Stimulated activated CD8-positive, alpha-beta memory T cell treated with anti-CD3 and anti-CD28 coated beads, Interleukin-15, amount 100 ng/mL, for 1 hour (primary cell): Measurements from ENCODE around the gene OR10AD1.
"Not testable (repeated sequence)": the region's sequence is repeated elsewhere in the genome, so short reads cannot be mapped to it uniquely, and the experiment has no call there.

ENCODE experiments used
- DNase-seq: peaks from one replicate; pipeline ENCODE4 v3.0.0-alpha.2; 2020; ENCODE audit warnings: low read depth

Gene OR10AD1, protein sequence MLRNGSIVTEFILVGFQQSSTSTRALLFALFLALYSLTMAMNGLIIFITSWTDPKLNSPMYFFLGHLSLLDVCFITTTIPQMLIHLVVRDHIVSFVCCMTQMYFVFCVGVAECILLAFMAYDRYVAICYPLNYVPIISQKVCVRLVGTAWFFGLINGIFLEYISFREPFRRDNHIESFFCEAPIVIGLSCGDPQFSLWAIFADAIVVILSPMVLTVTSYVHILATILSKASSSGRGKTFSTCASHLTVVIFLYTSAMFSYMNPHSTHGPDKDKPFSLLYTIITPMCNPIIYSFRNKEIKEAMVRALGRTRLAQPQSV

GRCh38 chr12:48203192-48203591, at the start of gene OR10AD1:
TSS of gene OR10AD1 (minus strand) at chr12:48203292. CDS start at chr12:48203292, 0 bp downstream.
- DNase-seq, result no peak

DNA sequence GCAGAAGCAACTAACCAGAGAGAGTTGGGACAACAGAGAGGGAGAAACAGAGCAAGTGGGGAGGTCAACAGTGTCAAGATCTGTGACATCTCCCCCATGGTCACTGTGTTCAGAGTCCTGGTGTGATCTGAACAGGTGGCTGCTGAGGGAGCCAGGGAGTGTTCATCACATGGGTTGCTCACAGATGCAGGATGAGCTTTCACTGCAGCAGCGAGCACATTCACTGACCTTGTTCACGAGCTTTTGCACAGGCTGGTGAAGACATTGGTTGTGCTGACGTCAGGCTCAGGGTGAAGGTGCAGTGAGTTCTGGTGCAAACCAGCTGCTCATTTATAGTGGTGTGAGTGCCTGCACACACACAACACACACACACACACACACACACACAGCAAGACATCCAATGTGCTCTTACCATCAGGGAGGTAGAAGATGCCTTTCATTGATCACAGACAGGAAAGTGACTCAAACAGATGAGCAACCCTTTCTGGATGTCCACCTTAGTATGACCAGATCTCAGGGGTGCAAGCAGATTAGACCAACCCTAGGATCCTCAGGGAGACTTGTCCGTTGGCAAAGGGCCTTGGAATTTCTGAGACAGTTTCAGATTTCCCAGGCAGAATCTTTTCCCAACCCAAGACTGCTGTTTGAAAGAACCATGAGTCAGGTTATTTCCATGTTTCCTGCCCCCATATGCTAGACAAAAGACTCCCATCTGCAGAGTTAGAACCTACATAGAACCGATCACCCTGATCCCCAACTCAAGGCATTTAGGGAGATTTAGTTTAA, 44.3 kb upstream of the OR10AD1 start:
- DNase-seq, result no peak

DNA sequence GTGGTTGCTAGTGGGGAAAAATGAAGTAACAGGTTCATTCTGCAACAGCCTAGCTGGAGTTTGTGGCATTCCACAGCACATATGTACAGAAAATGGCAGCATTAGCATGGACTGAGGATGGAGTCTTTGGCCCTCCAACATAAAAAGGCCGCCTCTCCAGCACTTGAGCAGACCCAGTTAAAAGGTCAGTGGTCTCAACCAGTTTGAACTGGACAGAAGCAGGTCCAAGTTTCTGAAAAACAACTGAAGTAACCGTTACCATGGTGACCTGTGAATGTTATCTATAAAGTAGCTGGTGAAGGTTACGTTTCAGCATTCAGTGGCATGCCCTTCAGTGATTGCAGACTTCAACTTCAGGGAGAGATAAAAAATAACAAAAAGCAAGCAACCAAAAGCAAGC, 34.1 kb upstream of the OR10AD1 start:
- no peak for DNase-seq

- no peak for DNase-seq
Measured at GRCh38 chr12:48235796-48236333, 32.8 kb upstream of the OR10AD1 start.

DNA sequence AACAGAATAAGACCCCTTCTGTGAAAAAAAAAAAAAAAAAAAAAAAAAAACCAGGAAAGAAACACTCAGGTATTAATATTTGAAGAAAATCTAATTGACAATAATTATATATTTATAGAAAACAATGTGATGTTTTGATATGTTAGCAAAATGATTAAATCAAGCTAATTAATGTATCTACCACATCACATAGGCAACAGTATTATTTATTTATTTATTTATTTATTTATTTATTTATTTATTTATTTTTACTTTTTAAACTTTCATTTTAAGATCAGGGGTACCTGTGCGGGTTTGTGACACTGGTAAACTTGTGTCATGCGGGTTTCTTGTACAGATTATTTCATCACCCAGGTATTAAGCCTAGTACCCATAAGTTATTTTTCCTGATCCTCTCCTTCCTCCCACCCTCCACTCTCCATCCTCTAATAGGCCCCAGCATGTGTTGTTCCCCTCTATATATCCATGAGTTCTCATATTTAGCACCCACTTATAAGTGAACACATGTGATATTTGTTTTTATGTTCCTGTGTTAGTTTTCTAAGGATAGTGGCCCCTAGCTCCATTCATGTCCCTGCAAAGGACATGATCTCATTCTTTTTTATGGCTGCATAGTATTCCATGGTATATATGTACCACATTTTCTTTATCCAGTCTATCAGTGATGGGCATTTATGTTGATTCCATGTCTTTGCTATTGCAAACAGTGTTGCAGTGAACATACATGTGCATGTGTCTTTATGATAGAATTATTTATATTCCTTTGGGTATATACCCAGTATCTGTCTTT, 28.3 kb upstream of the OR10AD1 start:
- DNase-seq, result not testable (repeated sequence)

DNA sequence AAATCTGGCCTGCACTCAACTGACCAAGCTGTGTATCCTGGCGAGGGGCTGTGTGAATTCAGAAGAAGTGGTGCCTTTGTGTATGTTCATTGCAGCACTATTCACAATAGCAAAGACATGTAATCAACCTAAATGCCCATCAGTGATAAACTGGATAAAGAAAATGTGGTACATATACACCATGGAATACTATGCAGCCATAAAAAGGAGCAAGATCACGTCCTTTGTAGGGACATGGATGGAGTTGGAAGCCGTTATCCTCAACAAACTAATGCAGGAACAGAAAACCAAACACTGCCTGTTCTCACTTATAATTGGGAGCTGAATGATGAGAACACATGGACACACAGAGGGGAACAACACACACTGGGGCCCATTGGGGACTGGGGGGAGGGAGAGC, 21.4 kb upstream of the OR10AD1 start:
- DNase-seq, result not testable (repeated sequence)

DNA sequence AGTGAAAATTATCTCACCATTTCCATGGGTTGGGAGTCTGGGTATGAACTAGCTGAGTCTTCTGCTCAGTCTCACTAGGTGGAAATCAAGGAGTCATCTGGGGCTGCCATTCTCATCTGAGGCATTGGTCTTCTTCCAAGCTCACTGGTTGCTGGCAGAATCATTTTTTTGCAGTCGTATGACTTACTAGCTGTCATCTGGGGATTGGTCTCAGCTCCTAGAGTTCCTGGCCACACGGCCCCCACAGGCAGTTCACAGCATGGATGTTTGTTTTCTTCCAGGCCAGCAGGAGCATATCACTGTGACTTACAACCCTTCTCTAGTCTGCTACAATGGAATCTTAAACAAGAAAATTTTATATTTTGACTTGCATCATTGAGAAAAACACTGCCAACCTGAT, 18.6 kb upstream of the OR10AD1 start:
- DNase-seq, result no peak

DNA sequence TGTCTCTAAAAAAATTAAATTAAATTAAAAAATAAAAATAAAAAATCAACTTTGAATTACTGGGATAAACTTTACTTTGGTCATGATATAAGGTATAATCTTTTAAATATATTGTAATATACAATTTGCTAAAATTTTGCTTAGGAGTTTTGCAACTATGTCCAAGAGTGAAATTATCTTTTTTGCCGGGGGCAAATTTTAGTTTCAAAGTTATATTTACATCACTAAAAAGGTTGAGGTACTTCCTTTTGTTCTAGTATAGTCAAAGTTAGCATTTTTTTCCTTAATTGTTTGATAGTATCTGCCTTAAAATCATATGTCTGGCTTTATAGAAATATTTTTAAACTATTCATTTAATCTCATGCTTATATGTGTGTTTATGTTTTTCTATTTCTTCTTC, 17.6 kb upstream of the OR10AD1 start:
- DNase-seq, result no peak

- DNase-seq, result no peak
Measured at GRCh38 chr12:48219631-48220030, 16.5 kb upstream of the OR10AD1 start.

DNA sequence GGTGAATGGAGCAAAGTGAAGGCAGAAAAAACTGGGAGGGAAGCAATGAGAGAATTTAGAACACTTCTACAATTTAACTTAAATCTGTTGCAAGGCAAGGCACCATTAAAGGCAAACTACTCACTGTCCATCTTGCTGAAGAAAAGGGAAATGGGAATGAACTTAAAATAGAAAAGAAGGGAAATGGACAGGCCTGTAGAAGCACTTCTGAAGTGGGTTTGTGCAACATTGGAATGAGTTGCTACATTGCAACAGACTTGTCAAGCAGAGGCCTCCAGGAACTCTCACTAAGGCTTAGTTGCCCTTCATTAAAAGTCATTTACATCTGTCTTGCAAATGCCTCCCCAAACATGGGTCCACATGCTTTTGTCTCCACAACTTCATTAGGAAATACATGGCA, 13.7 kb upstream of the OR10AD1 start:
- no peak for DNase-seq

GRCh38 chr12:48209495-48209894, 6.4 kb upstream of the OR10AD1 start:
- DNase-seq, result not testable (repeated sequence)

- no peak for DNase-seq
Measured at GRCh38 chr12:48202766-48203165, 326 bp downstream of the OR10AD1 start.

- DNase-seq, result no peak
Measured at GRCh38 chr12:48201516-48201915, 1.6 kb downstream of the OR10AD1 start.

GRCh38 chr12:48201091-48201490, 2.0 kb downstream of the OR10AD1 start:
- no peak for DNase-seq

DNA sequence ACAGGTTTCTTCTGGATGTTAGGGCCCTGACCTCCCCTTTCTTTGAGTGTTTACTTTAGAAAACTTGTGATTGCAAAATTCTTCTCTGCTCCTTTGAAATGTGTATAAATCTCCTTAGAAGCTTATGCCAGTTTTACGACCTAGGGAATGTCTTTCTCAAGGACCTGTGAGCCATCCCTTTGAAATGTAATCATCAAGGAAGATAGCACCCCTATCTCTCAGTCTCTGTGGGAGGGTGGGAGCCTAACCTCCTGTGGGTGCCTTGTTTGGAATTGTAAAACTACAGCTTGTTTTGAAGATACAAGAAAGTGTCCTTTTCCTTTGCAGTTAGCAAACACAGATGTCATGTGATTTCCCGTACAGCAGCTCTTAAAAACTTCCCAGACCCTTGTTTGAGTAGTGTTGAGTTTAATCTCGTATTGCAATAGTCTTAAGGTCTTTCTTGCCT, 3.3 kb downstream of the OR10AD1 start:
- DNase-seq, result no peak

- DNase-seq, result no peak
Measured at GRCh38 chr12:48198985-48199384, 4.1 kb downstream of the OR10AD1 start.

DNA sequence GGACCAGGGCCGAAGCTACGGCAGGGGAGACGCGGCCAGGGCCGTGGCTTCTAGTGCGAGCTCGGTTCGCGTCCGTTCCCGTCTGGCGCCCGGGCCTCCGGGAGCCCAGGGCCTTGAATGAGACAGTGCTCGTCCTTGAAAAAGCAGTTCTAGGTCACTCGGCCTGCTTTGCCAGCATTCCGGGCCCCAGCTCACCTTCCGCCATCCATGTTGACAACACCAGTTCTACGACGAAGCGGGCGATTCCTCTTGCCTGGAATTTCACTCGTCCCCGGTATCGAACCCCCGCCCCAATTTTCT, 4.5 kb downstream of the OR10AD1 start:
- DNase-seq, result no peak

DNA sequence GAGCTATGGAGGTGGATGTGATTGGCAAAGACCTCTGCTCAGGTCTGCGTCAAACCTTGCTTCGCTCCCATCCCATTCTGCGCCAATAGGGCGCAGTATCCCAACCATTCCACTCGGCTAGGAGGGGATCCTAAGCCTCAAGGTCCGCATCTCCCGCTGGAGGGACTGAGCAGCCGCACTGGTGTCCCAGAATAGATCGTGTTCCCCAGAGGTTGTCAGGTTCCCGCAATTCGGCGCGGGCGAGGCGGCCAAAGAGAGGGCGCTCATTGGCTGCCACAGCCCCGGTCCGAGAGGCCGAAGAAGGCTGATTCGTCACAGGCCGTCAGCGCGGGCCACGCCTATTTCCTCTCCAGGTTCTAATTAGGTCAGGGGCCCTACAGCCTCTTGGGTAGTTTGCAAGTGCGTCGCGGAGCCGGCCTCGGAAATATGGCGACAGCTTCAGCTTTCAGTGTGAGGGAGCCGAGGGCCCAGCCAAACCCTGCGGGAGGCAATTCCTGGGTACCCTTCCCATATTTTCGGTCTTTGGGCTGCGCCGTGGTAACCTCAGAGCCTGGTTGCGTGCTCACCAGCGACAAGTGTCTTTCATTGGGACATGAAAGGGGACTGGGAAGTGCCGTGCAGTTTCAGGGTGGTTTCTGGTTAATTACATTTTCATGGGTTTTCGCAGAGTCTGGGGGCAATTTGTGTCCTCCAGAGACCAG, 5.0 kb downstream of the OR10AD1 start:
- peak; percentile 80 for DNase-seq

GRCh38 chr12:48197549-48197970, 5.5 kb downstream of the OR10AD1 start:
- no peak for DNase-seq

DNA sequence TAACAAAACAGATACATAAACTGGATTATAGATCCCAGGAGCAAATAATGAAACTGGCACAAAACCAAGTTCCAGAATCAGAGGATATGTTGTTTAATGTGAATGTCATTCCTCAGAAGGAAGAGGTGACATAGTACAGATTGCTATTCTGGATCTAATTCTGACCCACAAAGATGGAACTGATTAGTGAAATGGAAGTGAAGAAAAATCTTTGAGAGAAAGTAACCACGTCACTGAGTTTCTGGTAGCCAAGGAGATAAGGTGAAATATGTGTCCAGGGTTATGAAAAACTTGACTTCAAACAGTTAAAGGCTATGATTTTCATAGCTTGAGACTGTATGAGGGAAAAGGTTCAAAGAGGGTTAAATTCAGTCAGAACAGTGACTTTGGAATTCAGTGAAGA, 8.3 kb downstream of the OR10AD1 start:
- DNase-seq, result no peak

GRCh38 chr12:48193623-48194022, 9.5 kb downstream of the OR10AD1 start:
- DNase-seq, result no peak

GRCh38 chr12:48192861-48193260, 10.2 kb downstream of the OR10AD1 start:
- no peak for DNase-seq
